ENCODE data around the gene PEMT.
"Not testable (repeated sequence)": the region's sequence is repeated elsewhere in the genome, so short reads cannot be mapped to it uniquely, and the experiment has no call there.

The PEMT gene

GRCh38 chr17:17591355-17592298 is at the start of gene PEMT:
Gene PEMT (minus strand): TSS chr17:17591708. CDS start chr17:17591626, 82 bp downstream.
- no peaks in the 10 kb centered on the region for H3K27me3 ChIP-seq (ENCODE audit: low read depth)
- in situ Hi-C loops (cut with MboI; ENCODE audit: low sequenced_read_pairs) = no loop called here
- no peaks in the 10 kb centered on the region for H3K9me3 ChIP-seq
- H3K4me3 ChIP-seq = peak within 1 kb of the TSS; percentile 89
- peaks cover 8% of the 10 kb centered on the region for H3K4me1 ChIP-seq
- no peaks in the 10 kb centered on the region for H3K36me3 ChIP-seq (replicated peaks)
- peak; percentile 96 to 99 for DNase-seq (ENCODE audit: low spot score in 2 of 2)

- not testable (repeated sequence) for H3K4me1 ChIP-seq; H3K27me3 ChIP-seq (ENCODE audit: low read depth); H3K36me3 ChIP-seq (replicated peaks); H3K4me3 ChIP-seq; H3K9me3 ChIP-seq; DNase-seq (ENCODE audit: low spot score in 2 of 2)
- in situ Hi-C loops (cut with MboI; ENCODE audit: low sequenced_read_pairs) = loop anchor here (5.0 kb wide), 2 partner anchors 142 to 282 kb away; partner anchors contain the start of gene RASD1
These were observed 48.3 kb upstream of the PEMT start for GRCh38 chr17:17639661-17640270.

GRCh38 chr17:17638467-17638866 is 47.0 kb upstream of the PEMT start:
- peak; percentile 35 for DNase-seq (ENCODE audit: low spot score in 2 of 2)
- Histone ChIP-seq H3K4me1 (peaks cover 6% of the 10 kb centered on the region), H3K27me3 (ENCODE audit: low read depth) (no peaks in the 10 kb centered on the region), H3K36me3 (replicated peaks) (no peaks in the 10 kb centered on the region), H3K4me3 (no peak overlapping the region), H3K9me3 (no peaks in the 10 kb centered on the region)
- in situ Hi-C loops (cut with MboI; ENCODE audit: low sequenced_read_pairs) = no loop called here

GRCh38 chr17:17636272-17636885 is 44.9 kb upstream of the PEMT start:
- Histone ChIP-seq H3K36me3 (replicated peaks) (no peaks in the 10 kb centered on the region), H3K27me3 (ENCODE audit: low read depth) (no peaks in the 10 kb centered on the region), H3K4me1 (peaks cover 6% of the 10 kb centered on the region), H3K9me3 (no peaks in the 10 kb centered on the region), H3K4me3 (no peak overlapping the region)
- no peak for DNase-seq (ENCODE audit: low spot score in 2 of 2)
- in situ Hi-C loops (cut with MboI; ENCODE audit: low sequenced_read_pairs) = no loop called here

GRCh38 chr17:17635537-17636271 is 44.2 kb upstream of the PEMT start:
- DNase-seq (ENCODE audit: low spot score in 2 of 2); H3K4me1 ChIP-seq; H3K4me3 ChIP-seq; H3K9me3 ChIP-seq; H3K27me3 ChIP-seq (ENCODE audit: low read depth); in situ Hi-C loops (cut with MboI; ENCODE audit: low sequenced_read_pairs); H3K36me3 ChIP-seq (replicated peaks): not testable (repeated sequence)

GRCh38 chr17:17635126-17635525 is 43.6 kb upstream of the PEMT start:
- Histone ChIP-seq H3K9me3 (no peaks in the 10 kb centered on the region), H3K4me3 (no peak overlapping the region), H3K36me3 (replicated peaks) (no peaks in the 10 kb centered on the region), H3K4me1 (peaks cover 6% of the 10 kb centered on the region), H3K27me3 (ENCODE audit: low read depth) (no peaks in the 10 kb centered on the region)
- in situ Hi-C loops (cut with MboI; ENCODE audit: low sequenced_read_pairs) = no loop called here
- no peak for DNase-seq (ENCODE audit: low spot score in 2 of 2)

- in situ Hi-C loops (cut with MboI; ENCODE audit: low sequenced_read_pairs) = no loop called here
- Histone ChIP-seq H3K36me3 (replicated peaks) (no peaks in the 10 kb centered on the region), H3K4me1 (no peaks in the 10 kb centered on the region; the same call in 1 of the 2 replicates), H3K9me3 (no peaks in the 10 kb centered on the region), H3K4me3 (no peak overlapping the region), H3K27me3 (ENCODE audit: low read depth) (no peaks in the 10 kb centered on the region)
- no peak for DNase-seq (ENCODE audit: low spot score in 2 of 2)
These were observed 41.8 kb upstream of the PEMT start for GRCh38 chr17:17633310-17633709.

- H3K27me3 ChIP-seq (ENCODE audit: low read depth); H3K36me3 ChIP-seq (replicated peaks); in situ Hi-C loops (cut with MboI; ENCODE audit: low sequenced_read_pairs); H3K4me1 ChIP-seq; H3K4me3 ChIP-seq; H3K9me3 ChIP-seq; DNase-seq (ENCODE audit: low spot score in 2 of 2): not testable (repeated sequence)
These were observed 41.2 kb upstream of the PEMT start for GRCh38 chr17:17632690-17633089.

- Histone ChIP-seq H3K36me3 (replicated peaks) (no peaks in the 10 kb centered on the region), H3K27me3 (ENCODE audit: low read depth) (no peaks in the 10 kb centered on the region), H3K4me1 (no peaks in the 10 kb centered on the region), H3K4me3 (no peak overlapping the region), H3K9me3 (no peaks in the 10 kb centered on the region)
- peak in 1 of 2 experiments; percentile 1 for DNase-seq (ENCODE audit: low spot score in 2 of 2)
- in situ Hi-C loops (cut with MboI; ENCODE audit: low sequenced_read_pairs) = no loop called here
These were observed 37.0 kb upstream of the PEMT start for GRCh38 chr17:17628388-17629008.

- Histone ChIP-seq H3K27me3 (ENCODE audit: low read depth) (no peaks in the 10 kb centered on the region), H3K9me3 (no peaks in the 10 kb centered on the region), H3K4me1 (no peaks in the 10 kb centered on the region), H3K36me3 (replicated peaks) (no peaks in the 10 kb centered on the region), H3K4me3 (no peak overlapping the region)
- in situ Hi-C loops (cut with MboI; ENCODE audit: low sequenced_read_pairs) = no loop called here
- DNase-seq (ENCODE audit: low spot score in 2 of 2) = no peak
These were observed 35.3 kb upstream of the PEMT start for GRCh38 chr17:17626840-17627239.

GRCh38 chr17:17626151-17626805 is 34.8 kb upstream of the PEMT start:
- Histone ChIP-seq H3K4me3 (no peak overlapping the region), H3K36me3 (replicated peaks) (no peaks in the 10 kb centered on the region), H3K4me1 (no peaks in the 10 kb centered on the region), H3K27me3 (ENCODE audit: low read depth) (no peaks in the 10 kb centered on the region), H3K9me3 (no peaks in the 10 kb centered on the region)
- in situ Hi-C loops (cut with MboI; ENCODE audit: low sequenced_read_pairs) = no loop called here
- DNase-seq (ENCODE audit: low spot score in 2 of 2) = peak in 1 of 2 experiments; percentile 34

- H3K36me3 ChIP-seq (replicated peaks) = no peaks in the 10 kb centered on the region
- in situ Hi-C loops (cut with MboI; ENCODE audit: low sequenced_read_pairs) = no loop called here
- no peak for DNase-seq (ENCODE audit: low spot score in 2 of 2)
- no peaks in the 10 kb centered on the region for H3K4me1 ChIP-seq
- H3K27me3 ChIP-seq (ENCODE audit: low read depth) = no peaks in the 10 kb centered on the region
- no peak overlapping the region for H3K4me3 ChIP-seq
- H3K9me3 ChIP-seq = no peaks in the 10 kb centered on the region
These were observed 33.2 kb upstream of the PEMT start for GRCh38 chr17:17624741-17625140.

- in situ Hi-C loops (cut with MboI; ENCODE audit: low sequenced_read_pairs) = no loop called here
- Histone ChIP-seq H3K9me3 (no peaks in the 10 kb centered on the region), H3K27me3 (ENCODE audit: low read depth) (no peaks in the 10 kb centered on the region), H3K4me3 (no peak overlapping the region), H3K36me3 (replicated peaks) (no peaks in the 10 kb centered on the region), H3K4me1 (no peaks in the 10 kb centered on the region)
- no peak for DNase-seq (ENCODE audit: low spot score in 2 of 2)
These were observed 32.4 kb upstream of the PEMT start for GRCh38 chr17:17623904-17624303.

All from HAP-1 (cell line).